B cell (primary cell): Measurements from ENCODE around the gene CYS1. TPM values are rescaled to one million over a fixed set of nuclear protein-coding genes. Genes with fewer than 3 reads are reported as not detected.

Source experiments
- ATAC-seq: fragments of 200-7000 bp; cut with Tn5 transposase; one replicate; pipeline ENCODE4 v1.10.0; 2021; ENCODE audit warnings: low read depth, mild to moderate bottlenecking, moderate number of reproducible peaks, moderate library complexity
- CTCF ChIA-PET: fragments of 350-600 bp; sonication (Branson Sonifier 250); formaldehyde crosslinking; loops from one replicate; lab custom pipeline; 2021; ENCODE audit warnings: antibody characterized with exemption, inconsistent platforms; lab: Charles Lee
- POLR2A ChIA-PET: fragments of 350-600 bp; sonication (Branson Sonifier 250); formaldehyde crosslinking; loops from one replicate; lab custom pipeline; 2021; ENCODE audit warnings: antibody characterized with exemption; lab: Charles Lee
- DNase-seq: peaks from one replicate; pipeline ENCODE4 v3.0.0; 2013
- H2AFZ ChIP-seq: 2 replicates; pipeline ENCODE4 v1.6.1; 2012; ENCODE audit warnings: mild to moderate bottlenecking, low read depth, low read length; ENCODE audit not compliant: insufficient read depth, poor library complexity, severe bottlenecking
- H3K27ac ChIP-seq, 2 donors: 1 replicate in 1 of 2; 2 replicates in 1 of 2; pipeline ENCODE4 v1.5.1; 2012 to 2013; ENCODE audit warnings: low read length in 2 of 2, mild to moderate bottlenecking in 2 of 2, moderate library complexity in 1 of 2
- H3K27me3 ChIP-seq, 4 experiments: fragments of 200-600 bp in 1 of 4; sonication (generic) in 1 of 4; replicated peaks in 1 of 4; 1 replicate in 2 of 4; 2 replicates in 2 of 4; pipeline versions ENCODE4 v1.6.1 to v1.7.0; 2013 to 2016; ENCODE audit warnings: low read length in 3 of 4, mild to moderate bottlenecking in 2 of 4, mixed read lengths in 1 of 4, moderate library complexity in 1 of 4; ENCODE audit not compliant: insufficient read depth in 4 of 4, control insufficient read depth in 3 of 4; ENCODE audit errors: control extremely low read depth in 1 of 4
- H3K36me3 ChIP-seq, 2 experiments: replicated peaks in 1 of 2; 1 replicate in 1 of 2; 2 replicates in 1 of 2; pipeline versions ENCODE4 v1.6.1 to v1.7.1; 2013; ENCODE audit warnings: low read length in 1 of 2; ENCODE audit not compliant: insufficient read depth in 2 of 2, control insufficient read depth in 1 of 2; ENCODE audit errors: control extremely low read depth in 1 of 2, extremely low read depth in 1 of 2
- H3K4me1 ChIP-seq, 2 donors: fragments of 200-600 bp in 1 of 2; sonication (generic) in 1 of 2; 1 replicate in 1 of 2; 2 replicates in 1 of 2; pipeline versions ENCODE4 v1.5.1 to v1.6.1; 2013 to 2017; ENCODE audit warnings: low read length in 2 of 2; ENCODE audit not compliant: control insufficient read depth in 2 of 2, insufficient read depth in 2 of 2
- H3K4me2 ChIP-seq: replicated peaks from 2 replicates; pipeline ENCODE3; 2012; ENCODE audit warnings: mild to moderate bottlenecking, low read depth, low read length; ENCODE audit not compliant: poor library complexity, severe bottlenecking
- H3K4me3 ChIP-seq, 5 experiments: fragments of 200-600 bp in 1 of 5; sonication (generic) in 1 of 5; 1 replicate in 3 of 5; 2 replicates in 2 of 5; pipeline versions ENCODE4 v1.5.1 to v1.7.0; 2011 to 2016; ENCODE audit warnings: low read length in 4 of 5, mild to moderate bottlenecking in 4 of 5, low read depth in 2 of 5, control low read depth in 1 of 5, moderate library complexity in 1 of 5; ENCODE audit not compliant: insufficient read depth in 1 of 5; ENCODE audit errors: control extremely low read depth in 1 of 5, extremely low read depth in 1 of 5
- H3K79me2 ChIP-seq: fragments of 200-600 bp; sonication (generic); one replicate; pipeline ENCODE4 v1.6.0; 2016; ENCODE audit warnings: low read length; ENCODE audit not compliant: control insufficient read depth, insufficient read depth
- H3K9ac ChIP-seq: fragments of 200-600 bp; sonication (generic); 2 replicates; pipeline ENCODE4 v1.6.1; 2017; ENCODE audit warnings: mild to moderate bottlenecking, low read length, moderate library complexity
- H3K9me3 ChIP-seq, 3 donors: one replicate each; pipeline versions ENCODE4 v1.6.1 to v1.7.1; 2013; ENCODE audit warnings: low read length in 2 of 3; ENCODE audit not compliant: control insufficient read depth in 2 of 3, insufficient read depth in 1 of 3; ENCODE audit errors: control extremely low read depth in 1 of 3
- H4K20me1 ChIP-seq: 2 replicates; pipeline ENCODE4 v1.6.0; 2012; ENCODE audit warnings: mild to moderate bottlenecking, low read length; ENCODE audit not compliant: insufficient read depth, control insufficient read depth, poor library complexity, severe bottlenecking
- H3K27ac Mint-ChIP-seq: one replicate; pipeline ENCODE4 v1.8.0; 2021; ENCODE audit warnings: mixed read lengths
- H3K27me3 Mint-ChIP-seq: one replicate; pipeline ENCODE4 v1.8.0; 2021; ENCODE audit warnings: mixed read lengths
- H3K4me1 Mint-ChIP-seq: one replicate; pipeline ENCODE4 v1.8.0; 2021; ENCODE audit warnings: mixed read lengths
- H3K4me3 Mint-ChIP-seq: one replicate; pipeline ENCODE4 v1.8.0; 2021; ENCODE audit warnings: mixed read lengths
- H3K9me3 Mint-ChIP-seq: one replicate; pipeline ENCODE4 v1.8.0; 2022; ENCODE audit warnings: mixed read lengths; ENCODE audit not compliant: insufficient read depth
- CTCF ChIP-seq: fragments of 200-600 bp; IDR thresholded peaks from one replicate; pipeline ENCODE4 v1.8.0; 2022; ENCODE audit warnings: antibody characterized with exemption, mild to moderate bottlenecking
- EZH2 ChIP-seq: IDR thresholded peaks from 2 replicates; pipeline ENCODE4 v1.6.1; 2012; ENCODE audit warnings: borderline replicate concordance, low read depth, mild to moderate bottlenecking, moderate library complexity, low read length; ENCODE audit not compliant: insufficient read depth, poor library complexity, severe bottlenecking
- WGBS: methylation state at CpG from one replicate; pipeline ENCODE4 v1.1.5; 2013; ENCODE audit warnings: missing lambda C conversion rate; ENCODE audit not compliant: insufficient coverage; 5-methylcytosine and 5-hydroxymethylcytosine counted together
- intact Hi-C: fragments of 100-400 bp; cut with micrococcal nuclease; formaldehyde crosslinking; loops from one replicate; pipeline ENCODE4 v1.10.0; 2022
- polyA plus RNA-seq: library from polyadenylated mRNA; depleted of rRNA; stranded (reverse); fragments of >200 nt; gene quantifications from 2 replicates; pipeline ENCODE4 v1.2.3, GENCODE V29; 2012
- total RNA-seq, 2 donors: library from RNA; stranded (reverse); fragments of 120-200 nt in 1 of 2; gene quantifications; 1 replicate in 1 of 2; 2 replicates in 1 of 2; pipeline versions ENCODE4 v1.2.3 to v1.2.4, GENCODE V29; 2013 to 2022

The CYS1 gene
- total and polyA plus RNA-seq, 2 donors (not counting 1 experiment from before 2014, with no cell fraction given): not detected

GRCh38 chr2:10085043-10085667 lies 4.9 kb upstream of the CYS1 start:
- H3K27me3 ChIP-seq: peaks cover 0 to 52% (median 27%) of the 10 kb centered on the region in 4 experiments
- Mint-ChIP-seq H3K4me1 (peaks cover 8% of the 10 kb centered on the region), H3K9me3 (no peaks in the 10 kb centered on the region), H3K27ac (no peak overlapping the region), H3K27me3 (peaks cover 58% of the 10 kb centered on the region), H3K4me3 (no peak overlapping the region)
- H3K79me2 ChIP-seq: no peaks in the 10 kb centered on the region
- H3K9ac ChIP-seq: no peak overlapping the region
- H3K9me3 ChIP-seq: peaks cover 0 to 1% (median 0%) of the 10 kb centered on the region in 3 donors
- H3K36me3 ChIP-seq: no peaks in the 10 kb centered on the region
- ChIA-PET CTCF (interaction anchor here (0.9 to 2.5 kb wide), 5 partner anchors 8 to 350 kb away, joined by 3 to 21 read pairs (median 4); no protein-coding TSS in a partner anchor), POLR2A (no interaction called here)
- TF ChIP-seq CTCF (no peak), EZH2 (no peak)
- 45% methylated on average over 2 of the region's 6 CpGs for WGBS
- no peak overlapping the region for H3K27ac ChIP-seq
- peaks cover 10 to 14% of the 10 kb centered on the region in 2 donors for H3K4me1 ChIP-seq
- intact Hi-C loops: no loop called here
- no peak overlapping the region for H3K4me3 ChIP-seq
- H4K20me1 ChIP-seq: no peaks in the 10 kb centered on the region
- ATAC-seq: no peak
- no peak for DNase-seq
- no peak overlapping the region for H3K4me2 ChIP-seq
- no peak overlapping the region for H2AFZ ChIP-seq

GRCh38 chr2:10084223-10084865 lies 4.1 kb upstream of the CYS1 start:
- WGBS: 77% methylated on average over 10 of the region's 12 CpGs
- CTCF ChIA-PET: interaction anchor here (0.6 to 2.7 kb wide), 6 partner anchors 8 to 351 kb away, joined by 4 to 23 read pairs (median 5); no protein-coding TSS in a partner anchor
- Histone ChIP-seq H4K20me1 (no peaks in the 10 kb centered on the region), H3K36me3 (no peaks in the 10 kb centered on the region), H3K4me2 (no peak overlapping the region), H3K4me1 (peaks cover 11 to 16% of the 10 kb centered on the region in 2 donors), H2AFZ (no peak overlapping the region), H3K79me2 (no peaks in the 10 kb centered on the region), H3K9ac (no peak overlapping the region), H3K4me3 (no peak overlapping the region), H3K27ac (no peak overlapping the region), H3K27me3 (peaks cover 0 to 52% (median 27%) of the 10 kb centered on the region in 4 experiments), H3K9me3 (peaks cover 0 to 1% (median 0%) of the 10 kb centered on the region in 3 donors)
- no peak overlapping the region for H3K4me3 Mint-ChIP-seq
- peaks cover 6% of the 10 kb centered on the region for H3K4me1 Mint-ChIP-seq
- peaks cover 53% of the 10 kb centered on the region for H3K27me3 Mint-ChIP-seq
- intact Hi-C loops: no loop called here
- TF ChIP-seq CTCF: no peak
- no peak for TF ChIP-seq EZH2
- H3K9me3 Mint-ChIP-seq: no peaks in the 10 kb centered on the region
- POLR2A ChIA-PET: no interaction called here
- ATAC-seq: no peak
- H3K27ac Mint-ChIP-seq: no peak overlapping the region
- DNase-seq: no peak
